Hepatocyte (in vitro differentiated cells): ENCODE results near the gene CHKB.
A peak's percentile ranks its signal among the peaks of the same experiment; 100 is the strongest.

Source experiments
- EZH2 ChIP-seq: fragments of 200-600 bp; sonication (generic); IDR thresholded peaks from 2 replicates; pipeline ENCODE4 v1.6.1; 2016; ENCODE audit warnings: antibody characterized with exemption, mild to moderate bottlenecking, borderline replicate concordance
- EZH2phosphoT487 ChIP-seq: fragments of 200-600 bp; sonication (generic); IDR thresholded peaks from one replicate; pipeline ENCODE4 v1.6.1; 2018; ENCODE audit warnings: antibody characterized with exemption, mild to moderate bottlenecking, low read depth, moderate library complexity; ENCODE audit not compliant: unreplicated experiment, severe bottlenecking
- TF ChIP-seq, protein P1 (sequence below): fragments of 200-600 bp; sonication (generic); IDR thresholded peaks from 2 replicates; pipeline ENCODE4 v1.5.1; 2016; ENCODE audit warnings: antibody characterized with exemption, mild to moderate bottlenecking; ENCODE audit not compliant: poor library complexity

DNA sequence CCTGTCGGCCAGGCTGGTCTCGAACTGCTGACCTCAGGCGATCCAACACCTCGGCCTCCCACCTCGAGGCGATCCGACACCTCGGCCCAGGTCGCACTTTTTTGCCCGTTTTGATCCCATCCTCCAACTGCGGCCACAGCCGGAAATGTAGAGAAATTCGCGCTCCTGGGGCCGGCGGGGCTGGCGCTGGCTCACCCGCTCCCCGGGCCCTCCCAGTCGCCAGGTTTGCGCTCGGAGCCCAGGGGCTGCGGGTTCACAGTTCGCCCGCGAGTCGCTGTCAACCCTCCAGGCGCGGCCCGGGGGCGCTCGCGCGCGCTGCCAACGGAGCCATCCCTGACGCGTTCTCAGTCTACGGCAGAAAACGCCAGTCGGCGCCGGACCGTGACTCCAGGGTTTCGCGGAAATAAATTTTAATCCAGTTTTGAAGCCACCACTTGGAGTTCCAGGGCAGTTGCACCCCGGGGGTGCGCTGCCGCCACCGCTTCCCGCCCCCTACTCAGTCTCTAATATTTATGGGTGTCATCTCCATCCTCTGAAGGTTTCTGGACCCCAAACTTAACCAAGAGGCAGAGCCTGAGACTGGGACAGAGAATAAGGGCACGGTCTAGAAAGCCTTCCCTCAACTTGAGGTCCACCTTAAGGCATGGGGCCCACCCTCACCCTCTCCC, 38.4 kb downstream of the CHKB start:
- TF ChIP-seq, protein P1, sequence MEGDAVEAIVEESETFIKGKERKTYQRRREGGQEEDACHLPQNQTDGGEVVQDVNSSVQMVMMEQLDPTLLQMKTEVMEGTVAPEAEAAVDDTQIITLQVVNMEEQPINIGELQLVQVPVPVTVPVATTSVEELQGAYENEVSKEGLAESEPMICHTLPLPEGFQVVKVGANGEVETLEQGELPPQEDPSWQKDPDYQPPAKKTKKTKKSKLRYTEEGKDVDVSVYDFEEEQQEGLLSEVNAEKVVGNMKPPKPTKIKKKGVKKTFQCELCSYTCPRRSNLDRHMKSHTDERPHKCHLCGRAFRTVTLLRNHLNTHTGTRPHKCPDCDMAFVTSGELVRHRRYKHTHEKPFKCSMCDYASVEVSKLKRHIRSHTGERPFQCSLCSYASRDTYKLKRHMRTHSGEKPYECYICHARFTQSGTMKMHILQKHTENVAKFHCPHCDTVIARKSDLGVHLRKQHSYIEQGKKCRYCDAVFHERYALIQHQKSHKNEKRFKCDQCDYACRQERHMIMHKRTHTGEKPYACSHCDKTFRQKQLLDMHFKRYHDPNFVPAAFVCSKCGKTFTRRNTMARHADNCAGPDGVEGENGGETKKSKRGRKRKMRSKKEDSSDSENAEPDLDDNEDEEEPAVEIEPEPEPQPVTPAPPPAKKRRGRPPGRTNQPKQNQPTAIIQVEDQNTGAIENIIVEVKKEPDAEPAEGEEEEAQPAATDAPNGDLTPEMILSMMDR = peak; percentile 59
- TF ChIP-seq EZH2phosphoT487 (no peak), EZH2 (no peak)
